Measurements from ENCODE around the gene PHC2. TPM values are rescaled to one million over a fixed set of nuclear protein-coding genes. Genes with fewer than 3 reads are reported as not detected.

PHC2 gene
- total and polyA plus RNA-seq, 2 of the 13 experiments (the other 11 are each of a cell fraction or from before 2014, with no cell fraction given), result 52.5 to 84.9 TPM

DNA sequence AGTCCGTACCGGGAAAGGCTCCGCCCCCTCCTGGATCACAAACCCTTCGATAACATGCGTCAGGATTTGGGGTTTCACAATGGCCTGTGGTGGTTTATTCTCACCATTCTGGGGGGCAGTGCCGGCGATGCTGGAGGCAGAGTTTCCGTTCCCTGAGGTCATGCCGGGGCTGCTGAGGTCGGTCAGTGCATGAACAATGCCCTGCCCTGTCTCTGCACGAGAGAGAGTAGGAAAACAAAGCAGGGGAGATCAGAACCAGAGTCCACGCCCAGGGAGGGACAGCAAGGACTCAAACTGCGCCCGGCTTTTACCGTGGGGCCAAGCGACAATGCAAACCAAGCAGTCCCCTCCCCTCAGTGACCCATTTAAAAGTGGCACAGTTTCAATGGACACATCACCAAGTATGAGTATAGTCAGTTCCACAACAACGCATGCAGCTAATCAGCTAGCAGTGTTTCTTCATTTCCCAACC, 96.8 kb downstream of the PHC2 start (continued):
- TF ChIP-seq FOXA1 (IDR thresholded peaks at IDR 0.05), result no peak
- peak; percentile 51 for TF ChIP-seq FOXA1 (CRISPR knock-in tag; IDR thresholded peaks at IDR 0.05)
- TF ChIP-seq POGZ (CRISPR knock-in tag; IDR thresholded peaks at IDR 0.05), result no peak
- TF ChIP-seq ZFP90 (CRISPR knock-in tag; IDR thresholded peaks at IDR 0.05; ENCODE audit: borderline replicate concordance), result no peak
- no peak for TF ChIP-seq FOXK2 (IDR thresholded peaks at IDR 0.05)
- no peak for TF ChIP-seq NFIC (IDR thresholded peaks at IDR 0.05; ENCODE audit: low read length)
- peak; percentile 87 for TF ChIP-seq ZNF12 (CRISPR knock-in tag; IDR thresholded peaks at IDR 0.05)
- TF ChIP-seq ZNF839 (CRISPR knock-in tag; IDR thresholded peaks at IDR 0.05; ENCODE audit: borderline replicate concordance), result no peak
- peak; percentile 98 for TF ChIP-seq SOX5 (CRISPR knock-in tag; IDR thresholded peaks at IDR 0.05; ENCODE audit: borderline replicate concordance)
- peak; percentile 35; the same call in 1 of the 2 replicates for TF ChIP-seq REPIN1 (CRISPR knock-in tag; IDR thresholded peaks at IDR 0.05; ENCODE audit: borderline replicate concordance, low read depth)
- peak; percentile 53; the same call in 1 of the 2 replicates for TF ChIP-seq ZNF331 (CRISPR knock-in tag; IDR thresholded peaks at IDR 0.05)
- TF ChIP-seq XRCC5 (optimal IDR thresholded peaks at IDR 0.05; ENCODE audit: low read length), result peak; percentile 41
- no peak for TF ChIP-seq SOX6 (IDR thresholded peaks at IDR 0.05)
- peak; percentile 94 for TF ChIP-seq SOX6 (CRISPR knock-in tag; IDR thresholded peaks at IDR 0.05)
- peak; percentile 20; the same call in 1 of the 2 replicates for TF ChIP-seq FOXA3 (CRISPR knock-in tag; IDR thresholded peaks at IDR 0.05)
- TF ChIP-seq ATRX (CRISPR knock-in tag; IDR thresholded peaks at IDR 0.05; ENCODE audit: borderline replicate concordance), result no peak
- peak; percentile 46 for TF ChIP-seq TEAD3 (CRISPR knock-in tag; optimal IDR thresholded peaks at IDR 0.05; ENCODE audit: borderline replicate concordance)
- 0 out of 2 replicates have a peak, but pooled peaks have one; percentile 13 for TF ChIP-seq ELF3 (CRISPR knock-in tag; IDR thresholded peaks at IDR 0.05)
- no peak for TF ChIP-seq PHF8 (CRISPR knock-in tag; IDR thresholded peaks at IDR 0.05)
- peak; percentile 84 for TF ChIP-seq RXRA (CRISPR knock-in tag; IDR thresholded peaks at IDR 0.05)
- TF ChIP-seq, protein P1, sequence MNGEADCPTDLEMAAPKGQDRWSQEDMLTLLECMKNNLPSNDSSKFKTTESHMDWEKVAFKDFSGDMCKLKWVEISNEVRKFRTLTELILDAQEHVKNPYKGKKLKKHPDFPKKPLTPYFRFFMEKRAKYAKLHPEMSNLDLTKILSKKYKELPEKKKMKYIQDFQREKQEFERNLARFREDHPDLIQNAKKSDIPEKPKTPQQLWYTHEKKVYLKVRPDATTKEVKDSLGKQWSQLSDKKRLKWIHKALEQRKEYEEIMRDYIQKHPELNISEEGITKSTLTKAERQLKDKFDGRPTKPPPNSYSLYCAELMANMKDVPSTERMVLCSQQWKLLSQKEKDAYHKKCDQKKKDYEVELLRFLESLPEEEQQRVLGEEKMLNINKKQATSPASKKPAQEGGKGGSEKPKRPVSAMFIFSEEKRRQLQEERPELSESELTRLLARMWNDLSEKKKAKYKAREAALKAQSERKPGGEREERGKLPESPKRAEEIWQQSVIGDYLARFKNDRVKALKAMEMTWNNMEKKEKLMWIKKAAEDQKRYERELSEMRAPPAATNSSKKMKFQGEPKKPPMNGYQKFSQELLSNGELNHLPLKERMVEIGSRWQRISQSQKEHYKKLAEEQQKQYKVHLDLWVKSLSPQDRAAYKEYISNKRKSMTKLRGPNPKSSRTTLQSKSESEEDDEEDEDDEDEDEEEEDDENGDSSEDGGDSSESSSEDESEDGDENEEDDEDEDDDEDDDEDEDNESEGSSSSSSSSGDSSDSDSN (CRISPR knock-in tag; IDR thresholded peaks at IDR 0.05), result peak; percentile 38; the same call in 1 of the 2 replicates
- TF ChIP-seq POLR2A (IDR thresholded peaks at IDR 0.05; ENCODE audit: insufficient read depth in 1 of 2, low read depth in 2 of 2, low read length in 2 of 2), result 0 out of 4 replicates have a peak, but pooled peaks of 1 of the 2 experiments have one; percentile 31
- TF ChIP-seq, protein P2, sequence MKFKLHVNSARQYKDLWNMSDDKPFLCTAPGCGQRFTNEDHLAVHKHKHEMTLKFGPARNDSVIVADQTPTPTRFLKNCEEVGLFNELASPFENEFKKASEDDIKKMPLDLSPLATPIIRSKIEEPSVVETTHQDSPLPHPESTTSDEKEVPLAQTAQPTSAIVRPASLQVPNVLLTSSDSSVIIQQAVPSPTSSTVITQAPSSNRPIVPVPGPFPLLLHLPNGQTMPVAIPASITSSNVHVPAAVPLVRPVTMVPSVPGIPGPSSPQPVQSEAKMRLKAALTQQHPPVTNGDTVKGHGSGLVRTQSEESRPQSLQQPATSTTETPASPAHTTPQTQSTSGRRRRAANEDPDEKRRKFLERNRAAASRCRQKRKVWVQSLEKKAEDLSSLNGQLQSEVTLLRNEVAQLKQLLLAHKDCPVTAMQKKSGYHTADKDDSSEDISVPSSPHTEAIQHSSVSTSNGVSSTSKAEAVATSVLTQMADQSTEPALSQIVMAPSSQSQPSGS (CRISPR knock-in tag; IDR thresholded peaks at IDR 0.05), result peak; percentile 24; the same call in 1 of the 2 replicates
- no peak for TF ChIP-seq ZNF3 (CRISPR knock-in tag; IDR thresholded peaks at IDR 0.05)
- TF ChIP-seq EP300 (IDR thresholded peaks at IDR 0.05; ENCODE audit: low read depth in 2 of 2, low read length in 2 of 2), result no peak; a peak in 1 of 4 replicates
- TF ChIP-seq EP300 (CRISPR knock-in tag; IDR thresholded peaks at IDR 0.05; ENCODE audit: borderline replicate concordance), result 0 out of 2 replicates have a peak, but pooled peaks have one; percentile 20
- peak; percentile 50; the same call in 1 of the 2 replicates for TF ChIP-seq NCOA2 (CRISPR knock-in tag; IDR thresholded peaks at IDR 0.05)
- peak; percentile 43; the same call in 1 of the 2 replicates for TF ChIP-seq SAP130 (CRISPR knock-in tag; IDR thresholded peaks at IDR 0.05; ENCODE audit: low read depth)

Measured in HepG2 (cell line).